HepG2 (cell line): Measurements from ENCODE around the gene KCTD16.

Experiments used
- TF ChIP-seq, protein P1 (sequence below): sonication (generic); formaldehyde crosslinking; IDR thresholded peaks from 2 replicates; pipeline ENCODE4 v1.4.0; 2020; ENCODE audit warnings: missing genetic modification reagents
- TF ChIP-seq, protein P2 (sequence below): sonication (generic); formaldehyde crosslinking; IDR thresholded peaks from 2 replicates; pipeline ENCODE4 v1.4.0; 2020; ENCODE audit warnings: missing genetic modification reagents, borderline replicate concordance

DNA sequence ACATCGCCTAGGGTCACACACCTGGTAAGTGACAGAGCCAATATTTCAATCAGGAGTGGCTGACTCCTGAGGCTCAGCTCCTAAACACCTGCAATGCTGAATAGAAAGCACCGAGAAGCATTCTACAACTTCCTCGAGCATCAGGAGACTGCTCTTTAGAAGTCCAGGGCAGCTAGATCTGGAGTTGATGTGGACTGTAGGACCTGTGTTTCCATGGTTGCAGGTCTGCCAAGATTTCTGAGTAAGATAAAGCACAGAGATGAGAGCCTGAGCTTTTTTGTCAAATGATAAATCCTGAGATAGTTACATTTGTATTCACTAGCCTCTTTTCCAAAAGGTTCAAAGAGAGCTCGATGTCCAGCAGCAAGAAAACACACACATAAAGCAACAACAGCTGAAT is 44.0 kb upstream of the KCTD16 start:
- TF ChIP-seq, protein P1, sequence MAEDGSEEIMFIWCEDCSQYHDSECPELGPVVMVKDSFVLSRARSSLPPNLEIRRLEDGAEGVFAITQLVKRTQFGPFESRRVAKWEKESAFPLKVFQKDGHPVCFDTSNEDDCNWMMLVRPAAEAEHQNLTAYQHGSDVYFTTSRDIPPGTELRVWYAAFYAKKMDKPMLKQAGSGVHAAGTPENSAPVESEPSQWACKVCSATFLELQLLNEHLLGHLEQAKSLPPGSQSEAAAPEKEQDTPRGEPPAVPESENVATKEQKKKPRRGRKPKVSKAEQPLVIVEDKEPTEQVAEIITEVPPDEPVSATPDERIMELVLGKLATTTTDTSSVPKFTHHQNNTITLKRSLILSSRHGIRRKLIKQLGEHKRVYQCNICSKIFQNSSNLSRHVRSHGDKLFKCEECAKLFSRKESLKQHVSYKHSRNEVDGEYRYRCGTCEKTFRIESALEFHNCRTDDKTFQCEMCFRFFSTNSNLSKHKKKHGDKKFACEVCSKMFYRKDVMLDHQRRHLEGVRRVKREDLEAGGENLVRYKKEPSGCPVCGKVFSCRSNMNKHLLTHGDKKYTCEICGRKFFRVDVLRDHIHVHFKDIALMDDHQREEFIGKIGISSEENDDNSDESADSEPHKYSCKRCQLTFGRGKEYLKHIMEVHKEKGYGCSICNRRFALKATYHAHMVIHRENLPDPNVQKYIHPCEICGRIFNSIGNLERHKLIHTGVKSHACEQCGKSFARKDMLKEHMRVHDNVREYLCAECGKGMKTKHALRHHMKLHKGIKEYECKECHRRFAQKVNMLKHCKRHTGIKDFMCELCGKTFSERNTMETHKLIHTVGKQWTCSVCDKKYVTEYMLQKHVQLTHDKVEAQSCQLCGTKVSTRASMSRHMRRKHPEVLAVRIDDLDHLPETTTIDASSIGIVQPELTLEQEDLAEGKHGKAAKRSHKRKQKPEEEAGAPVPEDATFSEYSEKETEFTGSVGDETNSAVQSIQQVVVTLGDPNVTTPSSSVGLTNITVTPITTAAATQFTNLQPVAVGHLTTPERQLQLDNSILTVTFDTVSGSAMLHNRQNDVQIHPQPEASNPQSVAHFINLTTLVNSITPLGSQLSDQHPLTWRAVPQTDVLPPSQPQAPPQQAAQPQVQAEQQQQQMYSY: no peak
- TF ChIP-seq, protein P2, sequence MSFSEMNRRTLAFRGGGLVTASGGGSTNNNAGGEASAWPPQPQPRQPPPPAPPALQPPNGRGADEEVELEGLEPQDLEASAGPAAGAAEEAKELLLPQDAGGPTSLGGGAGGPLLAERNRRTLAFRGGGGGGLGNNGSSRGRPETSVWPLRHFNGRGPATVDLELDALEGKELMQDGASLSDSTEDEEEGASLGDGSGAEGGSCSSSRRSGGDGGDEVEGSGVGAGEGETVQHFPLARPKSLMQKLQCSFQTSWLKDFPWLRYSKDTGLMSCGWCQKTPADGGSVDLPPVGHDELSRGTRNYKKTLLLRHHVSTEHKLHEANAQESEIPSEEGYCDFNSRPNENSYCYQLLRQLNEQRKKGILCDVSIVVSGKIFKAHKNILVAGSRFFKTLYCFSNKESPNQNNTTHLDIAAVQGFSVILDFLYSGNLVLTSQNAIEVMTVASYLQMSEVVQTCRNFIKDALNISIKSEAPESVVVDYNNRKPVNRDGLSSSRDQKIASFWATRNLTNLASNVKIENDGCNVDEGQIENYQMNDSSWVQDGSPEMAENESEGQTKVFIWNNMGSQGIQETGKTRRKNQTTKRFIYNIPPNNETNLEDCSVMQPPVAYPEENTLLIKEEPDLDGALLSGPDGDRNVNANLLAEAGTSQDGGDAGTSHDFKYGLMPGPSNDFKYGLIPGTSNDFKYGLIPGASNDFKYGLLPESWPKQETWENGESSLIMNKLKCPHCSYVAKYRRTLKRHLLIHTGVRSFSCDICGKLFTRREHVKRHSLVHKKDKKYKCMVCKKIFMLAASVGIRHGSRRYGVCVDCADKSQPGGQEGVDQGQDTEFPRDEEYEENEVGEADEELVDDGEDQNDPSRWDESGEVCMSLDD: no peak
